ENCODE results near the gene CLASP2.
"Not testable (repeated sequence)": the region's sequence is repeated elsewhere in the genome, so short reads cannot be mapped to it uniquely, and the experiment has no call there.

The CLASP2 gene

DNA sequence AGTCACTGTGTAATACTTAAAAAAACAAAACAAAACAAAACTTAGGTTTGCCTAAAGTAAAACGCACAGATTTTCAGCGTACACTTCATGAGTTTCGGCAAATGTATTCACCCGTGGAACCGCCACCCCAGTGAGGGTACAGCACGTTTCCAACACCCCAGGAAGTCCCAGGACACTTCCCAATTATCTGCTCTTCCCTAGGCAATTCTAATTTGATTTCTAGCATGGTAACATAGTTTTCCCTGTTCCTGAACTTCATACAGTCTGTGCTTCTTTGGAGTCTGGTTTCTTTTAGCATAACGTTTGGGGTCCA is 497 bp upstream of the CLASP2 start:
- Mint-ChIP-seq H3K27me3 (no peaks in the 10 kb centered on the region), H3K4me3 (peak overlapping the region; percentile 96 to 97), H3K9me3 (no peaks in the 10 kb centered on the region), H3K4me1 (peaks cover 0 to 6% of the 10 kb centered on the region in 2 donors), H3K36me3 (no peaks in the 10 kb centered on the region), H3K27ac (peak overlapping the region; percentile 97)
- DNase-seq: no peak
- no peak for ATAC-seq (replicated peaks)

DNA sequence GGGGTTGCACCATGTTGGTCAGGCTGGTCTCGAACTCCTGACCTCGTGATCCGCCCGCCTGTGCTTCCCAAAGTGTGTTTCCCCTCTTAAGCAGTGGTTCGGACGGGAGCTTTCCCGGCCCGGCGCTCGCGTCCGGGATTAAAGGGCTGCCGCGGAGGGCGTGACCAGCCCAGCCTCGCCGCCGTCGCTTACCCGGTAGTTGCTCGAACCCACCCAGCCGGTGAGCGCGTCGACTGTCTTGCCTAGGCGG is 513 bp downstream of the CLASP2 start:
- peak; percentile 76 to 77 for ATAC-seq (replicated peaks)
- Mint-ChIP-seq H3K4me1 (peaks cover 0 to 7% of the 10 kb centered on the region in 2 donors), H3K27ac (peak overlapping the region; percentile 97), H3K9me3 (no peaks in the 10 kb centered on the region), H3K36me3 (no peaks in the 10 kb centered on the region), H3K4me3 (peak overlapping the region; percentile 96 to 97), H3K27me3 (no peaks in the 10 kb centered on the region)
- no peak for DNase-seq

DNA sequence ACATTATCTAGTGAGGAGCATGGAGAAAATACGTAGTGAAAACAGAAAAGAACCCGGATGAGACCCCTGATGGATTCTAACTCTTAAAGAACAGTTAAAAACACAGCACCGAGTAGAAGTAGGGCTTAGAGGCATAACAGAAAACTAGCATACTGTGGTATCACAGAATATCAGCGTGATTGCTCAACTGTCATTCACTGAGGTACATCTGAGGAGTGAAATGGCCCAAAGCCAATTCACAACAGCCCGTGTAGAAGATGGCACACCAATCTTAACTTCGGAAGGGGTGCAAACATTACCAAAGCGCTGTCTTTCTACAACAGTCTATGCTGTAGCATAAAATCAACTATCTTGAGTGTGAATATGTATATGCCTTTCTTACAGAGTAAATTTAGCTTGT is 1.8 kb downstream of the CLASP2 start:
- peaks cover 7% of the 10 kb centered on the region in 2 donors for H3K4me1 Mint-ChIP-seq
- no peaks in the 10 kb centered on the region for H3K27me3 Mint-ChIP-seq
- DNase-seq: no peak
- H3K9me3 Mint-ChIP-seq: no peaks in the 10 kb centered on the region
- ATAC-seq (replicated peaks): no peak
- H3K27ac Mint-ChIP-seq: no peak overlapping the region
- no peak overlapping the region for H3K4me3 Mint-ChIP-seq
- peaks cover 0 to 9% of the 10 kb centered on the region in 2 donors for H3K36me3 Mint-ChIP-seq

DNA sequence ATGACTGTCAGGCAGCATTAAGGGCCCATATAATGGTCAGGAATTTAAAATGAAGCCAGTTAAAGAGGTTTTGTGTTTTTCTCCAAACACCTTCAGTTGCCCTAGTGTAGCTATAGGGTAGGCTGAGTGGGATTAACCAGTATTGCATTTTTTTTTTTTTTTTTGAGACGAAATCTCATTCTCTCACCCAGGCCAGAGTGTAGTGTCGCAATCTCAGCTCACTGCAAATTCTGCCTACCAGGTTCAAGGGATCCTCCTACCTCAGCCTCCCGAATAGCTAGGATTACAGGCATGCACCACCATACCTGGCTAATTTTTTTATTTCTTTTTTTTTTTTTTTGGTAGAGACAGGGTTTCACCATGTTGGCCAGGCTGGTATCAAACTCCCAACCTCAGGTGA is 7.0 kb downstream of the CLASP2 start:
- peaks cover 11 to 20% of the 10 kb centered on the region in 2 donors for H3K4me1 Mint-ChIP-seq
- no peak overlapping the region for H3K27ac Mint-ChIP-seq
- H3K4me3 Mint-ChIP-seq: no peak overlapping the region
- H3K36me3 Mint-ChIP-seq: peaks cover 6 to 26% of the 10 kb centered on the region in 2 donors
- peaks cover 1 to 2% of the 10 kb centered on the region in 2 donors for H3K9me3 Mint-ChIP-seq
- DNase-seq (no peak), ATAC-seq (replicated peaks) (no peak)
- H3K27me3 Mint-ChIP-seq: no peaks in the 10 kb centered on the region

GRCh38 chr3:33706056-33706455 is 12.0 kb downstream of the CLASP2 start:
- Mint-ChIP-seq H3K9me3 (peaks cover 9 to 14% of the 10 kb centered on the region in 2 donors), H3K27ac (no peak overlapping the region), H3K27me3 (no peaks in the 10 kb centered on the region), H3K4me3 (no peak overlapping the region), H3K4me1 (peaks cover 14 to 28% of the 10 kb centered on the region in 2 donors), H3K36me3 (peaks cover 22 to 57% of the 10 kb centered on the region in 2 donors)
- ATAC-seq (replicated peaks) (no peak), DNase-seq (no peak)

DNA sequence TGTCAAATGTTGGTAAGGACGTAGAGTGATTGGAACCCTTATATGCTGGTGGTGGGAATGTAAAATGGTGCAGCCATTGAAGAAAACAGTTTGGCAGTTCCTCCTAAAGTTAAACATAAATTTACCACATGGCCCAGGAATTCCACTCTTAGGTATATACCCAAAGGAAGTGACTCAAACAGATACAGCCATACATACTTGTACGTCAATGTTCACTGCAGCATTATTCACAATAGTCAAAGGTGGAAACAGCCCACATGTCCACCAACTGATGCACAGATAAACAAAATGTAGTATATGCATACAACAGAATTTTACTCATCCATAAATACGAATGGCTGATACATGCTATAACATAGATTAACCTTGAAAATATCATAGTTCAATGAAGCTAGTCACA is 13.2 kb downstream of the CLASP2 start:
- peak in 1 of 2 donors; percentile 48 for ATAC-seq (replicated peaks)
- DNase-seq: no peak
- no peak overlapping the region for H3K27ac Mint-ChIP-seq
- peaks cover 22 to 57% of the 10 kb centered on the region in 2 donors for H3K36me3 Mint-ChIP-seq
- peaks cover 14 to 28% of the 10 kb centered on the region in 2 donors for H3K4me1 Mint-ChIP-seq
- H3K27me3 Mint-ChIP-seq: no peaks in the 10 kb centered on the region
- H3K4me3 Mint-ChIP-seq: no peak overlapping the region
- H3K9me3 Mint-ChIP-seq: peaks cover 9 to 14% of the 10 kb centered on the region in 2 donors

- Mint-ChIP-seq H3K4me3 (no peak overlapping the region), H3K9me3 (peaks cover 9 to 10% of the 10 kb centered on the region in 2 donors), H3K4me1 (peaks cover 11 to 24% of the 10 kb centered on the region in 2 donors), H3K27me3 (no peaks in the 10 kb centered on the region), H3K36me3 (peaks cover 29 to 46% of the 10 kb centered on the region in 2 donors), H3K27ac (no peak overlapping the region)
- ATAC-seq (replicated peaks) (no peak), DNase-seq (no peak)
Observed at GRCh38 chr3:33699275-33699674, 18.8 kb downstream of the CLASP2 start.

DNA sequence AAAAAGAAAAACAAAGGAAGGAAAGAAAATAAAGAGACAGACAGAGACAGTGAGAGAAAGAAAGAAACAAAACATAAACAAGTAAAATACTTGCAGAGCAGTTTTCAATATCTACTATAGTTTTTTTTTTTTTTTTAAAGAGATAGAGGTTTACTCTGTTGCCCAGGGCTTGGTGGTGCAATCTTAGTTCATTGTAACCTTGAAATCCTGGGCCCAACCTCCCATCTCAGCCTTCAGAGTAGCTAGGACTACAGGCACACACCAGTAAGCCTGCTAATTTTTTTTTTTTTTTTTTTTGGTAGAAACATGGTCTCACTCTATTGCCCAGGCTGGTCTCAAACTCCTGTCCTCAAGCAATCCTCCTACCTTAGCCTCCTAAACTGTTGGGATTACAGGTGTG is 23.1 kb downstream of the CLASP2 start:
- Mint-ChIP-seq H3K4me1 (peaks cover 12 to 24% of the 10 kb centered on the region in 2 donors), H3K4me3 (no peak overlapping the region), H3K9me3 (peaks cover 0 to 2% of the 10 kb centered on the region in 2 donors), H3K27me3 (no peaks in the 10 kb centered on the region), H3K36me3 (peaks cover 25 to 37% of the 10 kb centered on the region in 2 donors), H3K27ac (peak overlapping the region; percentile 33)
- ATAC-seq (replicated peaks) (no peak), DNase-seq (no peak)

- Mint-ChIP-seq H3K4me3 (no peak overlapping the region), H3K27ac (no peak overlapping the region), H3K9me3 (no peaks in the 10 kb centered on the region), H3K4me1 (peaks cover 3 to 10% of the 10 kb centered on the region in 2 donors), H3K36me3 (peaks cover 12 to 28% of the 10 kb centered on the region in 2 donors), H3K27me3 (no peaks in the 10 kb centered on the region)
- DNase-seq: no peak
- ATAC-seq (replicated peaks): no peak
Observed at GRCh38 chr3:33690341-33690740, 27.7 kb downstream of the CLASP2 start.

DNA sequence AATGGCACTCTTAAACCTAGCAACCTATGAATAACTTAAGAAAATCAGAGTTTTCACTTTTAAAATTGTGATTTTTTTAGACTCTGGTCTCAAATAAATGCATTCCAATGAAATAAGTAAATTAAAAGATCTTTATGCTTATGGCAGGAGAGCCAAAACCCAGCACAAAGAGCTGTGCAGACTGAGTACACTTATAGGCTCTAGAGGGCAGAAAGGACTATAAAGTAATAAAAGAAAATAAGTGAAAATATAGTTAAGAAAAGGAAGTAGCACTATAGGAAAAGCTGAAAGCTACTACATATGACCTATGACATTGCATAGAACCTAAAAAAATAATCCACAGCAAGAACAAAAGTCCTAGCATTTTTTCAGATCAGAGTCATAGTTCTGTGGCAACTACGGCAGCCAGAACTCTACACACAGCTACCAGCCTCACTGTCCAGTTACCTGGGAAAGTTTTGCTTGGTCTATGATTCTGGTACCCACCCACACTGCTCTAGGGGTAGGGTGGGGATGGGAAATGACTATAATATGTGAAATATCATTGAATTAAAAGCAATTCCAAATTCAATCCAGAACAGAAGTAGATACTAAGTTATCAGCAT is 30.5 kb downstream of the CLASP2 start:
- no peak overlapping the region for H3K4me3 Mint-ChIP-seq
- DNase-seq (no peak), ATAC-seq (replicated peaks) (no peak)
- no peak overlapping the region for H3K27ac Mint-ChIP-seq
- no peaks in the 10 kb centered on the region for H3K4me1 Mint-ChIP-seq
- peaks cover 9 to 16% of the 10 kb centered on the region in 2 donors for H3K36me3 Mint-ChIP-seq
- no peaks in the 10 kb centered on the region for H3K9me3 Mint-ChIP-seq
- H3K27me3 Mint-ChIP-seq: no peaks in the 10 kb centered on the region

DNA sequence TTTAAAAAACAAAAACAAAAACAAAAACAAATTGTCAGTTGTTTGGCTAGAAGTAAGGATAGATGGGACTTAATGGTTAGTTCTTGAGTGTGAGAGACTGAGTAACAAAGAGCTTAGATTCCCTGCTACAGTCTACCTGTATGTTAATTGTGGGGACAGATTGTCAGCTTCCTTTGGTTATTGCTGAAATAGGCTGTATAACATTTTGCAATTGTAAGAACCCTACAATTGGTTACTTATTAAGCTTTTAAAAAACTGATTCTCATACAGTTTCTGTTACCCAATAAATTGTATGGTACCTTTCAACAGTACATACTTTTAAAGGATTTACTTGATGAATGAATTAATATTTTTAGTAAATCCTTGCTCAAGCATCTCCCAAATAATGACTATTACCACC is 35.3 kb downstream of the CLASP2 start:
- ATAC-seq (replicated peaks) (no peak), DNase-seq (no peak)
- Mint-ChIP-seq H3K27ac (no peak overlapping the region), H3K27me3 (no peaks in the 10 kb centered on the region), H3K36me3 (peaks cover 37 to 47% of the 10 kb centered on the region in 2 donors), H3K4me1 (no peaks in the 10 kb centered on the region), H3K4me3 (no peak overlapping the region), H3K9me3 (peaks cover 4 to 11% of the 10 kb centered on the region in 2 donors)

DNA sequence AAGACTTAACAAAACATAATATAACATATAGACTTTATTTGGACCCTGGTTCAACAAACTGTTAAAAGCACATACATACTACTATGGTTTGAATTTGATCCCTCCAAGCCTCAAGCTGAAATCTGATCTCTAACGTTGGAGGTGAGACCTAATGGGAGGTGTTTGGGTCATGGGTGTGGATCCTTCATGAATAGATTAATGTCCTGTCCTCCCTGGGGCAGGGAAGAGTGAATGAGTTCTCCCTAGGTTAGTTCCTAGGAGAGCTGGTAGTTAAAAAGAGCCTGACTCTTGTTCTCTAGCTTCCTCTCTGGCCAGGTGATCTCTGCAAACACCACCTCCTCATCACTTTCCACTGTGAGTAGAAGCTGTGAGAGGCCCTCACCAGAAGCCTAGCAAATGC is 36.4 kb downstream of the CLASP2 start:
- Mint-ChIP-seq H3K36me3 (peaks cover 44 to 54% of the 10 kb centered on the region in 2 donors), H3K4me1 (no peaks in the 10 kb centered on the region), H3K27ac (no peak overlapping the region), H3K4me3 (no peak overlapping the region), H3K9me3 (peaks cover 6 to 12% of the 10 kb centered on the region in 2 donors), H3K27me3 (no peaks in the 10 kb centered on the region)
- DNase-seq (no peak), ATAC-seq (replicated peaks) (no peak)

DNA sequence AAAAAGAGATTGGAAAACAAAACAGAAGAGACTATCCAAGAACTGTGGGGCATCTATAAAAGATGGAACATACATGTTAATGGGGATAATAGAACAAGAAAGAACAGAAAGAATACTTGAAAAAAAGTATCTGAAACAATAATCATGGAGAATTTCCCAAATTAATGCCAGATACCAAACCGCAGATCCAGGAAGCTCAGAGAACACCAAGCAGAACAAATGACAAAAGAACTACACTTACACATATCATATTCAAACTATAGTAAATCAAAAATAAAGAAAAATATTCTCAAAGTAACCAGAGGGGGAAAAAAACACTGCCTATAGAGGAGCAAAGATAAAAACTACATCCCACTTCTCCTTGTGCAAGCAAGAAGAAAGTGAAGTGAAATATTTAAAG is 40.0 kb downstream of the CLASP2 start:
- Mint-ChIP-seq H3K27ac (no peak overlapping the region), H3K4me3 (no peak overlapping the region), H3K27me3 (no peaks in the 10 kb centered on the region), H3K4me1 (no peaks in the 10 kb centered on the region), H3K9me3 (peaks cover 11 to 17% of the 10 kb centered on the region in 2 donors), H3K36me3 (peaks cover 53 to 62% of the 10 kb centered on the region in 2 donors)
- ATAC-seq (replicated peaks): no peak
- no peak for DNase-seq

GRCh38 chr3:33673436-33673835 is 44.6 kb downstream of the CLASP2 start:
- not testable (repeated sequence) for H3K27me3 Mint-ChIP-seq; H3K4me1 Mint-ChIP-seq; DNase-seq; H3K27ac Mint-ChIP-seq; H3K4me3 Mint-ChIP-seq; ATAC-seq (replicated peaks)
- H3K36me3 Mint-ChIP-seq: peaks cover 42 to 61% of the 10 kb centered on the region in 2 donors
- H3K9me3 Mint-ChIP-seq: peaks cover 10 to 11% of the 10 kb centered on the region in 2 donors

GRCh38 chr3:33668618-33669017 is 49.4 kb downstream of the CLASP2 start:
- Mint-ChIP-seq H3K9me3 (no peaks in the 10 kb centered on the region), H3K27me3 (no peaks in the 10 kb centered on the region), H3K27ac (no peak overlapping the region), H3K36me3 (peaks cover 32 to 52% of the 10 kb centered on the region in 2 donors), H3K4me1 (peaks cover 4 to 13% of the 10 kb centered on the region in 2 donors), H3K4me3 (no peak overlapping the region)
- DNase-seq: no peak
- no peak for ATAC-seq (replicated peaks)

DNA sequence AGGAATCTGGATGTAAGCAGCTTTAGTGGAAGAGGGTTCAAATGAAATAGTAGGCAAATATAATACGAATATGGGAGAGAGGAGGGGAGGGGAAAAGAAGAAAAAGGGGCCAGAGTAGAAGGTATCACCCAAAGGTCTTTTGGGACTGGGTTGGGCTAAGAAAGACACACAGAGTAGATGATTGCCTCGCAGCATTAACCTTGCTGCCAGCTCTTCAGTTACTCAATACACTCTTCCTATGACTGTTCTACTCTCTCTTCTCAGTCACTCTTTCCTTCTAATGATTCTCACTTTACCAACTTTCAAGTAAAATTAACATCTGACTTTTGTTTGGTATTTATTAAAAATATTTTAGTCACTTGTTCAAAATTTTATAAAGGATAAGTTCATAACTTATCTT is 52.8 kb downstream of the CLASP2 start:
- peaks cover 4 to 15% of the 10 kb centered on the region in 2 donors for H3K4me1 Mint-ChIP-seq
- peaks cover 14 to 40% of the 10 kb centered on the region in 2 donors for H3K36me3 Mint-ChIP-seq
- peak; percentile 36 to 39 for ATAC-seq (replicated peaks)
- no peak overlapping the region for H3K4me3 Mint-ChIP-seq
- no peaks in the 10 kb centered on the region for H3K9me3 Mint-ChIP-seq
- no peak for DNase-seq
- H3K27me3 Mint-ChIP-seq: no peaks in the 10 kb centered on the region
- H3K27ac Mint-ChIP-seq: no peak overlapping the region
